HG02759 (cell line): ENCODE measurements around the gene PRSS27.

Experiments
- ATAC-seq: cut with Tn5 transposase; IDR thresholded peaks from one replicate; pipeline ENCODE4 v1.9.1; 2021; ENCODE audit warnings: mild to moderate bottlenecking, moderate library complexity; ENCODE audit not compliant: unreplicated experiment

The PRSS27 gene

GRCh38 chr16:2720064-2720457 is at the start of gene PRSS27:
Gene PRSS27 (minus strand): TSS chr16:2720224. CDS start chr16:2720160, 64 bp downstream.
- no peak for ATAC-seq

DNA sequence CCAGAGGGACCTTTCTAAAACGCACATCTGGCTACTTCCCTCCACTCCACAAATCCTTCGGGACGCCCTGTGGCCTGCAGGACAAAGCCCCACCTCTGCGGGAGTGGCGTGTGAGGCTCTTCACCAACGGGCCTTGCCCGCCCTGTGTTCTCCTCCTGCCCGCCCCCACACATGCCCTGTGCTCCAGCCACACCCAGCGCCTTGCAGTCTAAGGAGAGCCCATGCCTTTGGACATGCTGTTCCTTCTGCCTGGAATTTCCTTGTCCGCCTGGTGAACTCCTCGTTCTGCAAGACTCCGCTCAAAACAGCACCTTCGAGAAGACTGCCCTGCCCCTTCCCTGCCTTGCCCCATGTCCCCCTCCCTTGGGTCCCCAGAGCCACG is 49.6 kb upstream of the PRSS27 start:
- ATAC-seq, result no peak

GRCh38 chr16:2769100-2769529 is 49.1 kb upstream of the PRSS27 start:
- no peak for ATAC-seq

GRCh38 chr16:2768403-2769089 is 48.5 kb upstream of the PRSS27 start:
- ATAC-seq, result no peak

GRCh38 chr16:2767891-2768290 is 47.9 kb upstream of the PRSS27 start:
- ATAC-seq, result no peak

GRCh38 chr16:2767140-2767731 is 47.2 kb upstream of the PRSS27 start:
- ATAC-seq, result no peak

GRCh38 chr16:2766430-2767139 is 46.6 kb upstream of the PRSS27 start:
- ATAC-seq, result no peak

DNA sequence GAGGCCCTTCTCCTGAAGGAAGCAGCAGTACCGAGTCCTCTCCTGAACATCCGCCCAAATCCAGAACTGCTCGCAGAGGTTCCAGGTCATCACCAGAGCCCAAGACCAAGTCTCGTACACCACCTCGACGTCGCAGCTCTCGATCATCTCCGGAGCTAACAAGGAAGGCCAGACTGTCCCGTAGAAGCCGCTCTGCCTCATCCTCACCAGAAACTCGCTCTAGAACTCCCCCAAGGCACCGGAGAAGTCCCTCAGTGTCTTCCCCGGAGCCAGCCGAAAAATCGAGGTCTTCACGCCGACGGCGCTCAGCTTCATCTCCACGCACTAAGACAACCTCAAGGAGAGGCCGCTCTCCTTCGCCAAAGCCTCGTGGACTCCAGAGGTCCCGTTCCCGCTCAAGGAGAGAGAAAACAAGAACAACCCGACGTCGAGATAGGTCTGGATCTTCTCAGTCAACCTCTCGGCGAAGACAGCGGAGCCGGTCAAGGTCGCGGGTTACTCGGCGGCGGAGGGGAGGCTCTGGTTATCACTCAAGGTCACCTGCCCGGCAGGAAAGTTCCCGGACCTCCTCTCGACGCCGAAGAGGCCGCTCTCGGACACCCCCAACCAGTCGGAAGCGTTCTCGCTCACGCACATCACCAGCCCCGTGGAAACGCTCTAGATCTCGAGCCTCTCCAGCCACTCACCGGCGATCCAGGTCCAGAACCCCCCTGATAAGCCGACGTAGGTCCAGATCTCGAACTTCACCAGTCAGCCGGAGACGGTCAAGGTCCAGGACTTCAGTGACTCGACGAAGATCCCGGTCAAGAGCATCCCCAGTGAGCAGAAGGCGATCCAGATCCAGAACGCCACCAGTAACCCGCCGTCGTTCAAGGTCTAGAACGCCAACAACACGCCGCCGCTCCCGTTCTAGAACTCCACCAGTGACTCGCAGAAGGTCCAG is 45.7 kb upstream of the PRSS27 start:
- no peak for ATAC-seq

DNA sequence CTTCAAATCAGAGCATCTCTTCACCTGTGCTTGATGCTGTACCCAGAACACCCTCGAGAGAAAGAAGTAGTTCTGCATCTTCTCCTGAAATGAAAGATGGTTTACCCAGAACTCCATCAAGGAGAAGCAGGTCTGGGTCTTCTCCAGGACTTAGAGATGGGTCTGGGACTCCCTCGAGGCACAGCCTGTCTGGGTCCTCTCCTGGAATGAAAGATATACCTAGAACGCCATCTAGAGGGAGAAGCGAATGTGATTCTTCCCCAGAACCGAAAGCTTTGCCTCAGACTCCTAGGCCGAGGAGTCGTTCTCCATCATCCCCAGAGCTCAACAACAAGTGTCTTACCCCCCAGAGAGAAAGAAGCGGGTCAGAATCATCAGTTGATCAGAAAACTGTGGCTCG is 44.7 kb upstream of the PRSS27 start:
- no peak for ATAC-seq

DNA sequence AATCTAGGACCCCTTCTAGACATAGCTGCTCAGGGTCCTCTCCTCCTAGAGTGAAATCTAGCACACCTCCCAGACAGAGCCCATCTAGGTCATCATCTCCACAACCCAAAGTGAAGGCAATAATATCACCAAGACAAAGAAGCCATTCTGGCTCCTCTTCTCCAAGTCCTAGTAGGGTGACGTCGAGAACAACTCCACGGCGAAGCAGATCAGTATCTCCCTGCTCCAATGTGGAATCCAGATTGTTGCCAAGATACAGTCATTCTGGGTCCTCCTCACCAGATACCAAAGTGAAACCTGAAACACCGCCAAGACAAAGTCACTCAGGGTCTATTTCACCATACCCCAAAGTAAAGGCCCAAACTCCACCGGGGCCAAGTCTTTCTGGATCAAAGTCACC is 43.1 kb upstream of the PRSS27 start:
- ATAC-seq, result no peak

DNA sequence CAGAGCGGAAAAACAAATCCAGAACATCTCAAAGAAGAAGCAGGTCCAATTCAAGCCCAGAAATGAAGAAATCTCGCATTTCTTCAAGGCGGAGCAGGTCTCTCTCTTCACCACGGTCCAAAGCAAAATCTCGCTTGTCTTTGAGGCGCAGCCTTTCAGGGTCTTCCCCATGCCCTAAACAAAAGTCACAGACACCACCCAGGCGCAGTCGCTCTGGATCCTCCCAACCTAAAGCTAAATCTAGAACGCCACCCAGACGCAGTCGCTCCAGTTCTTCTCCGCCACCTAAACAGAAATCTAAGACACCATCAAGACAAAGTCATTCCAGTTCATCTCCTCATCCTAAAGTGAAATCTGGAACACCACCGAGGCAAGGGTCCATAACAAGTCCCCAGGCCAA is 42.7 kb upstream of the PRSS27 start:
- no peak for ATAC-seq

GRCh38 chr16:2761886-2762583 is 42.0 kb upstream of the PRSS27 start:
- no peak for ATAC-seq

DNA sequence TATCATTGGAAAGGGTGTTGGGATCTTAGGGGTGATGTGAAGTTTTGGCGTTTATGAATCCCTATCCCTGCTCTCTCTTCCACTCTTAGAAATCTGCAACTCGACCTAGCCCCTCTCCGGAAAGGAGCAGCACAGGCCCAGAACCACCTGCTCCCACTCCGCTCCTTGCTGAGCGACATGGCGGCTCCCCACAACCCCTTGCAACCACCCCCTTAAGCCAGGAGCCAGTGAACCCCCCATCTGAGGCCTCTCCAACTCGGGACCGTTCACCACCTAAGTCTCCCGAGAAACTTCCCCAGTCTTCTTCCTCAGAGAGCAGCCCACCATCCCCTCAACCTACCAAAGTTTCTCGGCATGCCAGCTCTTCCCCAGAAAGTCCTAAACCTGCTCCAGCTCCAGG is 41.4 kb upstream of the PRSS27 start:
- ATAC-seq, result no peak

- ATAC-seq, result no peak
Observed at GRCh38 chr16:2757344-2757743, 37.3 kb upstream of the PRSS27 start.

DNA sequence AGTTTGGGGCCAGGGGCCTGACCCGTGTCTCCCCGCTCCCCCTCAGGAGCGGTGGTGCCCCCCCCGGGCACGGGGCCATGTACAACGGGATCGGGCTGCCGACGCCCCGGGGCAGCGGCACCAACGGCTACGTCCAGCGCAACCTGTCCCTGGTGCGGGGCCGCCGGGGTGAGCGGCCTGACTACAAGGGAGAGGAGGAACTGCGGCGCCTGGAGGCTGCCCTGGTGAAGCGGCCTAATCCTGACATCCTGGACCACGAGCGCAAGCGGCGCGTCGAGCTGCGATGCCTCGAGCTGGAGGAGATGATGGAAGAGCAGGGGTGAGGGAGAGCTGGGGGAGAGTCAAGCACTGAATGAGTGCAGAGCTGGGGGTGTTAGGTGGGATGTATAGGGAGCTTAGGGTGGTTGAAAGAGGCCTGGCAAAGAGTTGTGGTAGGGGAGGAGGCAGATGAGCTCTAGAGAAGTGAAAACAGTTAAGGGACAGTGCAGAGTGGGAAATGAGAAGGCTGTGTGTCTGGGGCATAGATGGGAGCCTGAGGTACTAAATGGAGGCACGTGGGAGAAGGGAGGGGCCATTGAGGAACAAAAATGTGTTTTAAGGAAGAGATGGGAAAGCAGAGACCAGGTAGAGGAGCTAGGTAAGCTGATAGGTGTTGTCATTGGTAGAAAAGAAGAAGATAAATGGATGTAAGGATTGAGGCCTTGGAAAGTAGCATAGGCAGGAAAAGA is 36.4 kb upstream of the PRSS27 start:
- ATAC-seq, result no peak

DNA sequence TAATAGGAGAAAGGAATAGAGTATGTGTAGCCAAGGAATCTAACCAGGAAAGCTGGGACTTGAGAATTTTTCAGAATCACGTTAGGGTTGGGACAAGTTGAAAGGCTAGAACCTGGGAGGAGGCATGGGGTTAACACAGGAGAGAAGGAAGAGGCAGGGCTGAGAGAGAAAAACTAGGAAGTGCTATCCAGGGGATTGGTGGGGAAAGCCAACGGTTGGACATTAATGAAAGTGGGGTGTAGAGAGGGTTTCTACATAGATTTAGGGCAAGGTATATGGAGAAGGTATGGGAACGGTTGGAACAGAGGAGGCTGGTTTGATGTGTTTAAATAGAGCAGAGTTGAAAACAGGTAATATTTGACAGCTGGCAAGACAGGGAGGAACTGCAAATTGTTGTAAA is 35.1 kb upstream of the PRSS27 start:
- no peak for ATAC-seq

GRCh38 chr16:2753733-2754020 is 33.7 kb upstream of the PRSS27 start:
- no peak for ATAC-seq

- ATAC-seq, result peak; percentile 40
Observed at GRCh38 chr16:2752850-2753732, 33.1 kb upstream of the PRSS27 start.
